NCI-H1417 treated with DMSO at 0.1 percent for 48 hours (cell line): ENCODE data around the gene GALNS.

Experiments
- DNase-seq: peaks from one replicate; lab custom pipeline; 2025; lab: John Stamatoyannopoulos, UW

Gene GALNS

GRCh38 chr16:88816736-88817535, 39.8 kb downstream of the GALNS start:
- no peak for DNase-seq

GRCh38 chr16:88815901-88816589, 40.7 kb downstream of the GALNS start:
- DNase-seq: peak; percentile 11

- DNase-seq: no peak
Measured at GRCh38 chr16:88815227-88815626, 41.5 kb downstream of the GALNS start.

GRCh38 chr16:88814144-88814502, 42.6 kb downstream of the GALNS start:
- no peak for DNase-seq

GRCh38 chr16:88813269-88814143, 43.2 kb downstream of the GALNS start:
- no peak for DNase-seq

GRCh38 chr16:88812513-88813268, 44.1 kb downstream of the GALNS start:
- DNase-seq: no peak

- DNase-seq: peak; percentile 44
Measured at GRCh38 chr16:88811769-88812512, 44.8 kb downstream of the GALNS start, which contains the start of gene APRT. APRT (minus strand) TSS chr16:88811928; CDS start chr16:88811899, 29 bp downstream.

GRCh38 chr16:88810912-88811768, 45.6 kb downstream of the GALNS start:
- no peak for DNase-seq

- no peak for DNase-seq
Measured at GRCh38 chr16:88810166-88810911, 46.4 kb downstream of the GALNS start.

GRCh38 chr16:88809676-88810165, 47.0 kb downstream of the GALNS start:
- no peak for DNase-seq

GRCh38 chr16:88809068-88809675, 47.6 kb downstream of the GALNS start:
- no peak for DNase-seq

- no peak for DNase-seq
Measured at GRCh38 chr16:88807626-88808453, 48.9 kb downstream of the GALNS start.

- no peak for DNase-seq
Measured at GRCh38 chr16:88807142-88807625, 49.6 kb downstream of the GALNS start.

GRCh38 chr16:88806491-88807111, 50.1 kb downstream of the GALNS start:
- no peak for DNase-seq

GRCh38 chr16:88805887-88806393, 50.8 kb downstream of the GALNS start:
- no peak for DNase-seq

- no peak for DNase-seq
Measured at GRCh38 chr16:88805340-88805715, 51.4 kb downstream of the GALNS start.
